DND-41 (cell line): ENCODE data around the gene NOS2.

Source experiments
- EZH2 ChIP-seq: IDR thresholded peaks from 3 replicates; pipeline ENCODE4 v1.6.1; 2012; ENCODE audit warnings: borderline replicate concordance, low read depth, mild to moderate bottlenecking, moderate library complexity, low read length, inconsistent platforms; ENCODE audit not compliant: severe bottlenecking
- TF ChIP-seq, protein P1 (sequence below): IDR thresholded peaks from 2 replicates; pipeline ENCODE4 v1.5.1; 2012; ENCODE audit warnings: borderline replicate concordance, low read length, moderate library complexity, mild to moderate bottlenecking; ENCODE audit not compliant: poor library complexity, severe bottlenecking; ENCODE audit errors: extremely low read depth

DNA sequence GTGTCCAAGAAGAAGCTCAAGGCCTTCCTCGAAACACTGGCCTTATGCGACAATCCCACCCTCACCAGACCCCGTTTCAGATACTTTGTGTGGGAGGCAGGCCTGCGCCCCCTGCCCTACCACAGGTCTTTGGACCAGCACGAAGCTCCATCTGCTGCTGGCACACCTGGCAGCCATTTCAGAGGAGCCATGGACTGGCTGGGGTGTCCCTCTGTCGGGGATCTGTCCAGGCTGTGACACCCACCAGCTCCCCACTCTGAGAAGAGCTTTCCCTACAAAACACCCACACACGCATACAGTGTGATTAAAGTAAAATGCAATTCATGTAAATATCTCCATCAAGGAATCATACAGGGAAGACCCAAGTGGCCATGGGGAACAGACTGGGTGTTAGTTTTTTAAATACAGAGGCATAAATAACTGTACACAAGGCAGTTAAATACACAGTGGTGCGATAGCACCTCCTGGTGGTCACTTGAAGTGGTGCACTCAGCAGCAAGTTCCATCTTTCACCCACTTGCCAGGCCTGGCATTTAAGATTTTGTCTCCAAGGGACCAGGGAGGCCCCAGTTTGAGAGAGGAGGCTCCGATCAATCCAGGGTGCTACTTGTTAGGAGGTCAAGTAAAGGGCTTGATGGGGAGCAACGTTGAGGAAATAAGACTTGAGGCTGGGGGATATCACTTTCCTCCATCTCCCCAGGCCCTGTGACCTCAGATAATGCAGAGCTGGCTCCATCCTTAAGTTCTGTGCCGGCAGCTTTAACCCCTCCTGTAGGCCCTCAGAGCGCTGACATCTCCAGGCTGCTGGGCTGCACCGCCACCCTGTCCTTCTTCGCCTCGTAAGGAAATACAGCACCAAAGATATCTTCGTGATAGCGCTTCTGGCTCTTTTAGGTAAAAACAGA, 43.6 kb downstream of the NOS2 start:
- TF ChIP-seq, protein P1, sequence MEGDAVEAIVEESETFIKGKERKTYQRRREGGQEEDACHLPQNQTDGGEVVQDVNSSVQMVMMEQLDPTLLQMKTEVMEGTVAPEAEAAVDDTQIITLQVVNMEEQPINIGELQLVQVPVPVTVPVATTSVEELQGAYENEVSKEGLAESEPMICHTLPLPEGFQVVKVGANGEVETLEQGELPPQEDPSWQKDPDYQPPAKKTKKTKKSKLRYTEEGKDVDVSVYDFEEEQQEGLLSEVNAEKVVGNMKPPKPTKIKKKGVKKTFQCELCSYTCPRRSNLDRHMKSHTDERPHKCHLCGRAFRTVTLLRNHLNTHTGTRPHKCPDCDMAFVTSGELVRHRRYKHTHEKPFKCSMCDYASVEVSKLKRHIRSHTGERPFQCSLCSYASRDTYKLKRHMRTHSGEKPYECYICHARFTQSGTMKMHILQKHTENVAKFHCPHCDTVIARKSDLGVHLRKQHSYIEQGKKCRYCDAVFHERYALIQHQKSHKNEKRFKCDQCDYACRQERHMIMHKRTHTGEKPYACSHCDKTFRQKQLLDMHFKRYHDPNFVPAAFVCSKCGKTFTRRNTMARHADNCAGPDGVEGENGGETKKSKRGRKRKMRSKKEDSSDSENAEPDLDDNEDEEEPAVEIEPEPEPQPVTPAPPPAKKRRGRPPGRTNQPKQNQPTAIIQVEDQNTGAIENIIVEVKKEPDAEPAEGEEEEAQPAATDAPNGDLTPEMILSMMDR = peak; percentile 84
- no peak for TF ChIP-seq EZH2
